GM21737 (cell line): ENCODE measurements around the gene LY6G6F.

Experiments
- ATAC-seq: cut with Tn5 transposase; IDR thresholded peaks from one replicate; pipeline ENCODE4 v1.9.1; 2021; ENCODE audit warnings: mild to moderate bottlenecking, moderate library complexity; ENCODE audit not compliant: unreplicated experiment

Gene LY6G6F, protein sequence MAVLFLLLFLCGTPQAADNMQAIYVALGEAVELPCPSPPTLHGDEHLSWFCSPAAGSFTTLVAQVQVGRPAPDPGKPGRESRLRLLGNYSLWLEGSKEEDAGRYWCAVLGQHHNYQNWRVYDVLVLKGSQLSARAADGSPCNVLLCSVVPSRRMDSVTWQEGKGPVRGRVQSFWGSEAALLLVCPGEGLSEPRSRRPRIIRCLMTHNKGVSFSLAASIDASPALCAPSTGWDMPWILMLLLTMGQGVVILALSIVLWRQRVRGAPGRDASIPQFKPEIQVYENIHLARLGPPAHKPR

DNA sequence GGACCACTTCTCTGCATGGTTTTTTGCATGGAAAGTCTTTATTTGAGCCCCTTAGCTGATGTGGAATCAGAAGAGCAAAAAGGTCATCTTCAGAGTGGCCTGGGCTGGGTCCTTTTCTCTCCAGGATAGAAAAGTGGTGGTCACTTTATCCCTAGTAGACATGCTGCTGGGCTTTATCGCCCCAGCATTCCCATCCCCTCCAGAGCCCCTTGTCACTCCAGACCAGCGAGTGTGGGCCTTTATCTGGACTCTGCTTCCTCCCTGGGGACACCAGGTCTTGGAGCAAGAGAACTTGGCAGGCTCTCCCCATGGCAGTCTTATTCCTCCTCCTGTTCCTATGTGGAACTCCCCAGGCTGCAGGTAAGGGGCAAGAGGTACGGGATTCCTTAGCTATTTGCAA is at the start of gene LY6G6F:
LY6G6F (plus strand) TSS at position 268 of the 400 bp plus-strand sequence; CDS start at position 309, 41 bp downstream.
- ATAC-seq = no peak

DNA sequence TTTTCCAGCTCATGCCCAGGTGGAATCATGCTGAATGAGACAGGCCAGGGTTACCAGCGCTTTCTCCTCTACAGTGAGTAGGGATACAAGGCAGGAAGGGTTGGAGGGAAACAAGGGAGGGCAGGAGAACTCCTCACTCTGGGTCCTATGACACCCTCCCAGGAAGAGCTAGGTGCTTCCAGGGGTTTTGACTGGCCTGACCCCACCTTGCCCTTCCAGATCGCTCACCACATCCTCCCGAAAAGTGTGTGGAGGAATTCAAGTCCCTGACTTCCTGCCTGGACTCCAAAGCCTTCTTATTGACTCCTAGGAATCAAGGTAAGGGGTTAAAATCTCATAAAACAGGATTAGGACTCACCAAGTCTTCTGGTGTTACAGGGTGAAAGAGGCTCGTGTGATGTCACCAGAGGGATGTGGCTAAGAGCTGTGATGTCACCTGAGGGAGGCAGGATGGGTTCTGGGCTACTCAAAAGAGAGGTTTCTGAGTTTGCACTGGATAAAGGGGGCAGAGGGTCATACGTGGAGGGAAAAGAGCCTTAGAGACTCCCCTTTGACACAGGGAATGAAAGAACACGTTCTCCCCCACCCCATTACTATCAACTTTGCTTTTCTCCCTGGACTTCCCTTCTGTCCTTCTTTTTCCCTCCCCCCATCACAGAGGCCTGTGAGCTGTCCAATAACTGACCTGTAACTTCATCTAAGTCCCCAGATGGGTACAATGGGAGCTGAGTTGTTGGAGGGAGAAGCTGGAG is 49.1 kb upstream of the LY6G6F start:
- ATAC-seq = no peak

DNA sequence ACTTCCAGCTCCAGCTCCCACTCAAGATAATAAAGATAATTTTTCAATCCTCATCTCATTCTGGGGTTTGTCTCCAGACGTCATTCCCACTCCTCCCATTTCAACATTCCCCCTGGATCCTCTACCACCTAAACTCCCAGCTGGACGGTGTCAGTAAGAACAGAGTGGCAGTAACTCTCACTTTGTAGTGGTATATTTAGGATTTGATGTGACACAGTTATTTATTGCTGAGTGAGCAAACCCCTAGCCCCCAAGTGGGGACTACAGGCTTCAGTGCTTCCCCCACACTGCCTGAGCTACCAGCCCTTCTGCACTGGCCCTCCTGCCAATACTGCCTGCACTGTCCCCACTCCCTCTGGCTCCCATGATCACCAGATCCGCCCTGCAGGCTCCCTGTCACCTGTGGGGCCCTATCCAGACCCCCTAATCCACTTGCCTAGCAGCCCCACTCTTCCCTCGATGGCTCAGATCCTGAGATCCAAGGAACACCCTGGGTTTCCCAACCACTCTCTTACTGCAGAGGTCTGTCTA is 48.4 kb upstream of the LY6G6F start:
- ATAC-seq = no peak

DNA sequence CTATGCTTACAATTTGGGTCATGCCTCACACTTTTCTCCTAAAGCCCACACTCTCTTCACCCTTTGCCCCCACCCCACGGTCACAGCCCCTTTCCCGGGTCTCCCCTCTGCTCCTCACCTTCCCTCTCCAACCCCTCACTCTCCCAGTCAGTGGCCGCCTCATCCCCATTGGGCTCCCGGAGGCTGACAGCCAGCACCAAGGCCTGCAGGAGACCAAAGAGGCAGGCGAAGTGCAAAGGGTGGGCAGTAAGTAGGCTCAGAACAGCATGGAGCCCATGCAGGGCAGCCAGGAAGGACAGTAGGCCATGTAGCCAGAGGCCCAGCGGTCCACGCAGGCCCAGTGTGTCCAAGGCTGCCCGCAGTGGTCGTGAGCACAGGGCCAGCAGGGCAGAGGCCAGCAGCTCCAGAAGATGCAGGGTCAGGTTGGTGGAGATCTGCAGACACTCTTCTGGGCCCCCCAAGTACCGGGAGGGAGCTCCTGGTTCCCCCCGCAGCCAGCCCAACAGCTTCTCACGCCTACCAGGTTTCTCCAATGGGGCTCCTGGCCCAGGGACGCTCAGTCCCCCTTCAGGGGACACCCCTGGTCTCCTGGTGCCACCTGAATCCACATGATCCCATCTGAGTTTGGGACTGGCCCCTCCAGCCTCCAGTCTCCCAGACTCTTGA is 47.5 kb upstream of the LY6G6F start:
- ATAC-seq = no peak

DNA sequence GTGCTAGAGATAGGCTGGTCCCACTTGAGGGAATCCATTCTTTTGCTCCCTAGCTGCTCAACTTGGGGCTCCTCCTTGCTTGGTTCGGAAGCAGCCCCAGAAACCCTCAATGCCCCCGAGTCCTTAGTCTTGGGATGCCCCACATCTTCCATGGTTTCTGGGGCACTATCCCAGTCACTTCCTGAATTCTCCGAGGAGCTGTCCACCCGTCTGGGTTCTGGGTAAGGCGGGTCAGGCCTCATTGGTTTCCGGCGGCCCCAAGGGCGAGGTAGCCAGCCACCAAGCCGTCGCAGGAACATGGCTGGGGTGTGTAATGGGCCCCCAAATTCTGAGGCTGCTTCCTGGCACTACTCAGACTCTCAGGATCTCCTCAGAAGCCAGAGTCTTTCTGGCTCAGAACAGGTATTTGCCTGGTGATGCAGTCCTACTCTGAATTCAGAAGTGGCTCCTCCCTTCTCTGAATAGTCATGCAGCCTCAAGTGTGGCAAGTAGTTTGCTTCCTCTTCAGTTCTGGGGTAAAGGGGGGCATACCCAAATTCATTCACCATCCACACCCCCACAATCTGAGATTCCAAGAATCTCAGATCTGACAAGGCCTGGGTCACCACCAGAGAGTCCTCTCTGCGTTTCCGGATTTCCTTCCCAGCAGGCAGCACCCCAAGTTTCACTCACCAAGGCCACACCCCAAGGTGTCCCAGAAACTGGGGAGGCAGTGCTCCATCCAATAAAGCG is 46.9 kb upstream of the LY6G6F start:
- ATAC-seq = no peak

DNA sequence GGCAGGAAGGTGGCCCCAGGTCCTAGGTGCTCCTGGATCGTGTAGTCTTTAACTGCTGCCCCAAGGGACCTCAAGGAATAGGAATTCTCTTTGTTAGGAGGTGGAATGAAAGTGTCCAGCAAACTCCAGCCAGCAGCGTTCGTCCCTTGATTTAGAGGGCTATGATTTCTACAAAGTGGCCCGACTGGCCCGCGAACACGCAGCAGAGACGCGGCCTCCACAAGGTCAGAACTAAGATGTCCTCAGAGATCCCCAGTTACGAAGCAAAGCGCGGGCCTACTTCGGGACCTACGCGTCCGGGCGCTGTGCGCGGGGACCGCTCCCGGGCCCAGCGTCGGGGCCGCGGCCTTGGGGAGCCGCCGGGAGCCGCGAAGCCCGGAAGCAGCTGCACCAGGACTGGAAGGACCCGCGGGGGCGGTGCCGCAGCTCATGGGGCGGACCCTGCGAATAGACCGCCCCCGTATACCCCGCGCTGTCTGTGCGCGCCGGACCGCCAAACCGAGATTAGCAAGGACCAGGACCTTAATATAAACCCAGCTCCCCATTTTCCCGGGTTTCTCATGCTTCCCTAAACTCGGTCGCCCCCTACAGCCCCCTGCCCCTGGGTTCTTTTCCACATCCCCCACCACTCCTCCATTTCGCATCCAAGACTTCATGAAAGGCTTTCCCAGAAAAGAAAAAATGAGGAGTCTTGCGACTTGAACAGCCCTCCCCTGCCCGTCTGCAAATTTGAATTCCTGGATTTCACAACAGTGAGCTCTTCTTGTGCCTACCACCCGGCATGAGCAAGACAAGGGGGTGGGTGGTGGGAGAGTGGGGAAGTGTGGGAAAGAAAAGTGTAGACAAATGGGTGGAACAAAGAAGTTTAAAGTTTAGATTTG is 46.0 kb upstream of the LY6G6F start, which contains the start of gene C6orf47:
C6orf47 (minus strand) TSS at position 398 of the 881 bp plus-strand sequence. CDS start 831 bp downstream, outside the sequence.
- peak; percentile 35 for ATAC-seq

DNA sequence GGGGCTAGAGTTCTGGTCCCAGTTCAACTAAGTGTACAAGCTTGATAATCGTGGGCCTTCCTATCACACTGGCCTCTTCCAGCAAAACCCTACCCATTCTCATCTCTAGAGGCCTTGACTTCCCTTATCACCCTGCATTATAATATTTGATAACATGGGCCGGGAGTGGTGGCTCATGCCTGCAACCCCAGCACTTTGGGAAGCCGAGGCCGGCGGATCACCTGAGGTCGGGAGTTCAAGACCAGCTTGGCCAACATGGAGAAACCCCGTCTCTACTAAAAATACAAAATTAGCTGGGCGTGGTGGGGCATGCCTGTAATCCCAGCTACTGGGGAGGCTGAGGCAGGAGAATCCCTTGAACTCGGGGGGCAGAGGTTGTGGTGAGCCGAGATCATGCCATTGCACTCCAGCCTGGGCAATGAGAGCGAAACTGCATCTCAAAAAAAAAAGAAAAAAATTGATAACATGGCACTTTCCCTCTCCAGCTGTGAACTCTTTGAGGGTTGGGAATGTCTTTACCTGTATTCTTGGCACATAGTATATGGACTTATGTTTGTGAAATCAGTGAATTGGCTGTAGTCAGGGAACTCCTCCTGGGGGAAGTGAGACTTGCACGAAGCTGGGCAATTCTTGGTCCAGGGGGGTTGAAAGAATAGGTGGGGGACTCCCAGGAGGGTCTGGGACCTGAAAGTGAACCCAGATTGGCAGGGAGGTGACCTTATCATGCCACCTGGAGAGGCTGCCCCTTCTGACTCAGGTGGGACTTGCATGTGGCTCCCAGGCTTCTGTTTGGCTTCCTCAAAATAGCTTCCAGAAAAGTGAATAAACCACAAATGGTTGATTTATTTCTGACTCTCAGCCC is 45.2 kb upstream of the LY6G6F start:
- no peak for ATAC-seq

DNA sequence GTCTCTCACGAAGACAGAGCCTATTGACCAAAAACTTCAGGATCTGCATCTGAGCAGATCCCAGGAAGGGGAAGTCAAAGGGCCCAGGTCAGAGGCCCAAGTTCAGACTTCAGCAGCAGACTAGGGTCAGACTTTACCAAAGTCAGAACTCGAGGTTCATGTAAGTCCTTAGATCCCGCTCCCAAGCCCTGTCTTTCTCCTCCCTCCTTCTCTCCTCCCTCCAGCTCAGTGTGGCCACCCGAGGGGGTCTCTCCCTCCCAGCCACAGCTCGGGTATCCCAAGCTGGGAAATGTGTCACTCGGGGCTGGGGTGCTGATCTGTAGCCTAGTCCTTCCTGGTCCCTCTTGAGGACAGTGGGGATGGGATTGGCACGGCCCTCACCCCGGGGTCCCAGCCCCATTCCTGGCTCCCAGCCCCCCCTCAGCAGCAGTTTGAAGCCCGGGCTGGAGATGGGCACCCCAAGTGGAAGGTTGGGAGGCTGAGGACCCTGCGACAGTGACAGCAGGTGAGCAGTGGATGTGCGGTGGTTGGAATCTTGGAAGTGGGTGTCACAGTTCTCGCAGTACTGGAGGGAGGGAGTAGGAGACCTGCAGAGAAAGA is 44.4 kb upstream of the LY6G6F start:
- ATAC-seq = no peak

DNA sequence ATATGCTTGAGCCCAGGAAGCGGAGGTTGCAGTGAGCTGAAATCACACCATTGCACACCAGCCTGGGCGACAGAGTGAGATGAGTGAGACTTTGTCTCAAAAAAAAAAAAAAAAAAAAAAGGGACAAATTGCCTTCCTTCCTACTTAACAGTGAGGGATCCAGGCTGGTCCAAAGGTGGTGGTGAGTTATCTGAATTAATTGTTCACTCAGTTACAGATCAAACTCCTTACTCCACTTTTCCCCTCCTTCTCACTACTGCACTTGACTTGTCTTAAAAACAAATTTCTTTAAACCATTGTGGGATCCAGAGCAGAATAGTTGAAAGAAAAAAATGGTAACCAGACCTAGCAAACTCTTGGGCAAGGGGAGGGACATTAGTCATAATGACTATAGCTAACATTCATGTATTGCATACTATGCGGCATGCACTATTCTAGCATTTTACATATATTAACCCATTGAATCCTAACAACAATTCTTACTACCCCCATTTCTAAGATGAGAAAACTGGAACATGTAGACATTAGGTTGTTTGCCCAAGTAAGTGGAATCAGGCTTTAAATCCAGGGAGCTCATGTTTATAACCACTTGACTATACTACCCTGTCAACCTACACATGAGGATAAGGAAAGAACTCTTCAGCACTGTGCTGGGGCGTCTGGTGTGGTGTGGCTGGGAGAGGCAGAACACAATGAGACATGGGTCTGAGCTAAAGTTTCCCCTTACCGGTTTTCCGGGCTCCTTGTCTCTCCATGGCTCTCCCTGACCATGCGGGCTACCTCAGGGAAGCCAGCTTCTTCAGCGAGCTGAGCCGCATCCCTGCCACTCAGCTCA is 43.3 kb upstream of the LY6G6F start:
- ATAC-seq = no peak

DNA sequence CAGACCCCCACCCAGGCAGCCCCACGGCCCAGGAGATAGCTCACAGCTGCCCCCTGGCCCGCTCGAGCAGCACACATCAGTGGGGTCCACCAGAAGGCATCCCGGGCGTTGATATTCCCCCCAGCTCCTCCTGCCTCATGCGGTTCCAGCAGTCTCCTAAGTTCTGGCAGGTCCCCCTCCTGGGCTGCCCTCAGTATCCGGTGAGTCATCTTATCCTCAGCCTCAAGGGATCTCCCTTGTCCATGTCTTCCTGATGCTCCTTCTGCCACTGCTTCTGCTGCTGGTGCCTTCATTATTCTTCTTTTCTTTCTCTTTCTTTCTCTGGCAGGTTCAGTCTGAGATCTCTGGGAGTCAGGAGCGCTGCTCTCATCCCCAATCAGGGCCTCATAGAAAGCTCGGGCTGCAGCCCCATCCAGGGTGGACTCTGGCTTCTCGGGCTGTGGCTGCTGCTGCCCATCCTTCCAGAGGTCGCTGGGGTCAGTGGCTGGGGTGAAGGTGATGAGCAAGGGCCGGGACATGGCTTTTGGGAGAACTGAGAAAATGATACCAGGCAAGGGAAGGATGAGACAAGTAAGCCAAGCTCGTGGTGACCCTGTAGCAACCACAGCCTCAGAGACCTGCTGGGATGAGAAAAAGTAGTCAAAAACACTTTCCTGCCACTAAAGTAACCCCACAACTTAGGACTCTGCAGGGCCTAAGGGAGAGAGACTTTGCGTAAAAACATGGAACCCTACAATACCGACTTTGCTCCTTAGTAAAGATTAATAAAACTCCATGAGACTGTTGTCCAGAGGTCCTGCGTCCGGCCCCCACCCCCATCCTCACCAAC is 42.5 kb upstream of the LY6G6F start:
- no peak for ATAC-seq

DNA sequence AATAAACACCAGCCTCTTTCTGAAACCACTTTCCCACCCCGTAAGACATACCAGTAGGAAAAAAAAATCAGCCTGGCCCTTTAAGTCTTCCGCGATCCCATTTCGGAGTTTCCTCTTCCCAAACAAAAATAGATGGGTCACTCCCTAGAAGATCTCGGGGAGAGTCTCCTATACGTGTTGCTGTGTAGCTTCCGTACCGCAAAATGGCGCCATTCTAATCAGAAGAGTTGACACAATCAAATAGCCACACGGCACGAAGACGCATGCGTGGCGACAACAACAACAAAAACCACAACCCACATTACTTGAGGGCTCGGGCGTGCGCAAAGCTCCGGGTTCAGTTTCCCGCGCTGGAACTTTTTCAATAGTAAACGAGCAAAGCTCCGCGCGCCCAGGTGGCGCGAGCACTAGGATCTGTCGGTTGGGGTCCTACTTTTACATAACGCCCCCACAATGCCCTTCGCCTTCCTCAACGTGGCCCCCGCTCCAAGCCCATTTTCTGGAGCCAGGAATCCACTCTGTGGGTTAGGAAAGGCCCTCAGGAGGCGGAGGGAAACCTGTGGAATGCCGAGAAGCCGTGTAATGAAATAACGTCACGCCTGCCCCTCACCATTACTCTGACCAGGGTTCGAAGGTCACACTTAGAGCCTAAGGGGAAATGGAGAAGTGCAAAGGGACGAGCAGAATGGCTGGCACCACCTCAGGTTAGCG is 41.7 kb upstream of the LY6G6F start, which contains the start of gene GPANK1:
GPANK1 (minus strand) TSS at position 208 of the 711 bp plus-strand sequence. CDS start 519 bp downstream, outside the sequence.
- ATAC-seq = peak; percentile 21

DNA sequence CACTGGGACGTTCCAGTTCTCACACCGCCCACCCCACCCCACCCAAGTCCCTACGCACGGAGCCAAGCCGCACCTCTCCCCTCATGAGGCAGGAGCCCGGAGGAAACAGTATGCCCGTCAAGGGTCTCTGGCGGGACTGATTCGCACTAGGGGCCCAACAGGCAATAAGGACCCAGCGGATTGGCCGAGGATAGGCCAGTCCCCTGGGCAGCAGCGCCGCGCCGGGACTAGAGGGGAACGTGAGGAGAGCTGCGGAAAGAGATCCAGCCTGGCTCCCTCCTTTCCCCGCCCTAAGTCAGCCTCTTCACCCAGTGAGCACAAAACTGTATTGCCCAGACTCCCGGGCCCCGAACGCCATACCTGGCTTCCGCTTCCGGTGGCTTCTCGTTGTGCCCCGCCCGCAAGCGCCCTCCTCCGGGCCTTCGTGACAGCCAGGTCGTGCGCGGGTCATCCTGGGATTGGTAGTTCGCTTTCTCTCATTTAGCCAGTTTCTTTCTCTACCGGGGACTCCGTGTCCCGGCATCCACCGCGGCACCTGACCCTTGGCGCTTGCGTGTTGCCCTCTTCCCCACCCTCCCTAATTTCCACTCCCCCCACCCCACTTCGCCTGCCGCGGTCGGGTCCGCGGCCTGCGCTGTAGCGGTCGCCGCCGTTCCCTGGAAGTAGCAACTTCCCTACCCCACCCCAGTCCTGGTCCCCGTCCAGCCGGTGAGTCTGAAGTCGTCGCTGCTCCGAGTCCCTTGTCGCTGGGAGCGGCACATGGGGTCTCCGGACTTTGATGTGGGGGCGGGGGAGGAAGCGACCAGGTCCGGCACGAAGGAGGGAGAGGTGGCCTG is 40.9 kb upstream of the LY6G6F start, which contains the start of gene CSNK2B:
CSNK2B (plus strand) TSS at position 580 of the 836 bp plus-strand sequence. CDS start 752 bp downstream, outside the sequence.
- peak; percentile 64 for ATAC-seq

DNA sequence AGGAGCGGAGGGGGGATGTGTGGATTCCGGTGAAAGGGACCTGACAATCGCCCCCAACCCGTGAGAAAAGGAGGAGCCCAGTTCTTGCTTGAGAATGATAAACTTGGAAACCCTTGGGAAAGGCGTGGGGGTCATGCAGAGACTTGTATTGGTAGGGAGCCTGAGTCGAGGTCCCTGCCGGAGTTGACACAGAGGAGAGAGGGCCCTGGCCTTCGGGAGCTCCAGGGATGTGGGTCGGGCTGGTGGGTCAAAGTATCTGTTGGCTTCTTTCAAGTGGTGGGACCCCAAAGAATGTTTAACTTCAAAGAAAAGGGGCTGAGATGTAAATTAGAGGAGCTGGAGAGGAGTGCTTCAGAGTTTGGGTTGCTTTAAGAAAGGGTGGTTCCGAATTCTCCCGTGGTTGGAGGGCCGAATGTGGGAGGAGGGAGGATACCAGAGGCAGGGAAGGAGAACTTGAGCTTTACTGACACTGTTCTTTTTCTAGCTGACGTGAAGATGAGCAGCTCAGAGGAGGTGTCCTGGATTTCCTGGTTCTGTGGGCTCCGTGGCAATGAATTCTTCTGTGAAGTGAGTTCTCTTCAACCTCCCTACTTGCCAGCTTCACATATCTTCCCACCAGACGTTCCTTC is 40.2 kb upstream of the LY6G6F start:
- no peak for ATAC-seq

DNA sequence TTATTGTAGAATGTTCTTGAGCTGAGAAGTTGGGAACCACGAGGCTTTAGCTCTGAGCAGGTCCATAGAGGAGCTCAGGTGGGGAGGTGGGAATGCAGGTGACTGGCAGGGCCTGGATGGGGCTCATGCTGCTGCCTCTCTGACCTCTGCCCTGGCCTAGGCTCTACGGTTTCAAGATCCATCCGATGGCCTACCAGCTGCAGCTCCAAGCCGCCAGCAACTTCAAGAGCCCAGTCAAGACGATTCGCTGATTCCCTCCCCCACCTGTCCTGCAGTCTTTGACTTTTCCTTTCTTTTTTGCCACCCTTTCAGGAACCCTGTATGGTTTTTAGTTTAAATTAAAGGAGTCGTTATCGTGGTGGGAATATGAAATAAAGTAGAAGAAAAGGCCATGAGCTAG is 37.0 kb upstream of the LY6G6F start, which contains the start of gene LY6G5B:
LY6G5B (plus strand) TSS at position 301 of the 400 bp plus-strand sequence. CDS start 975 bp downstream, outside the sequence.
- ATAC-seq = no peak
